DMS 273 (cell line): ENCODE results near the gene C14orf180.
A peak's percentile ranks its signal among the peaks of the same experiment; 100 is the strongest.
"Not testable (repeated sequence)": the region's sequence is repeated elsewhere in the genome, so short reads cannot be mapped to it uniquely, and the experiment has no call there.

ENCODE experiments used
- DNase-seq: peaks from one replicate; lab custom pipeline; 2025; ENCODE audit not compliant: unreplicated experiment; lab: John Stamatoyannopoulos, UW

C14orf180 gene

GRCh38 chr14:104604458-104605449, 25.2 kb downstream of the C14orf180 start, which contains the start of gene TMEM179:
Gene TMEM179 (minus strand): TSS chr14:104604772. CDS start chr14:104604741, 31 bp downstream.
- peak; percentile 83 for DNase-seq

- no peak for DNase-seq
Observed at GRCh38 chr14:104609666-104610065, 30.1 kb downstream of the C14orf180 start.

- DNase-seq, result no peak
Observed at GRCh38 chr14:104610749-104611310, 31.3 kb downstream of the C14orf180 start.

GRCh38 chr14:104611881-104612280, 32.3 kb downstream of the C14orf180 start:
- no peak for DNase-seq

GRCh38 chr14:104614126-104614812, 34.7 kb downstream of the C14orf180 start:
- DNase-seq, result no peak

- DNase-seq, result no peak
Observed at GRCh38 chr14:104624939-104625338, 45.4 kb downstream of the C14orf180 start.

GRCh38 chr14:104632781-104633180, 53.2 kb downstream of the C14orf180 start:
- no peak for DNase-seq

GRCh38 chr14:104633276-104634137, 53.9 kb downstream of the C14orf180 start:
- DNase-seq, result no peak

GRCh38 chr14:104634138-104634760, 54.7 kb downstream of the C14orf180 start:
- DNase-seq, result no peak

GRCh38 chr14:104634886-104635570, 55.5 kb downstream of the C14orf180 start:
- no peak for DNase-seq

- DNase-seq, result no peak
Observed at GRCh38 chr14:104635717-104636116, 56.2 kb downstream of the C14orf180 start.

GRCh38 chr14:104636131-104636530, 56.6 kb downstream of the C14orf180 start:
- no peak for DNase-seq

- not testable (repeated sequence) for DNase-seq
Observed at GRCh38 chr14:104636846-104637545, 57.4 kb downstream of the C14orf180 start.

GRCh38 chr14:104637546-104638003, 58.0 kb downstream of the C14orf180 start:
- no peak for DNase-seq

- DNase-seq, result no peak
Observed at GRCh38 chr14:104638190-104638589, 58.6 kb downstream of the C14orf180 start.

GRCh38 chr14:104638927-104639450, 59.4 kb downstream of the C14orf180 start:
- no peak for DNase-seq

GRCh38 chr14:104639471-104639870, 59.9 kb downstream of the C14orf180 start:
- DNase-seq, result no peak
